ENCODE results near the gene CCDC136.

Gene CCDC136

DNA sequence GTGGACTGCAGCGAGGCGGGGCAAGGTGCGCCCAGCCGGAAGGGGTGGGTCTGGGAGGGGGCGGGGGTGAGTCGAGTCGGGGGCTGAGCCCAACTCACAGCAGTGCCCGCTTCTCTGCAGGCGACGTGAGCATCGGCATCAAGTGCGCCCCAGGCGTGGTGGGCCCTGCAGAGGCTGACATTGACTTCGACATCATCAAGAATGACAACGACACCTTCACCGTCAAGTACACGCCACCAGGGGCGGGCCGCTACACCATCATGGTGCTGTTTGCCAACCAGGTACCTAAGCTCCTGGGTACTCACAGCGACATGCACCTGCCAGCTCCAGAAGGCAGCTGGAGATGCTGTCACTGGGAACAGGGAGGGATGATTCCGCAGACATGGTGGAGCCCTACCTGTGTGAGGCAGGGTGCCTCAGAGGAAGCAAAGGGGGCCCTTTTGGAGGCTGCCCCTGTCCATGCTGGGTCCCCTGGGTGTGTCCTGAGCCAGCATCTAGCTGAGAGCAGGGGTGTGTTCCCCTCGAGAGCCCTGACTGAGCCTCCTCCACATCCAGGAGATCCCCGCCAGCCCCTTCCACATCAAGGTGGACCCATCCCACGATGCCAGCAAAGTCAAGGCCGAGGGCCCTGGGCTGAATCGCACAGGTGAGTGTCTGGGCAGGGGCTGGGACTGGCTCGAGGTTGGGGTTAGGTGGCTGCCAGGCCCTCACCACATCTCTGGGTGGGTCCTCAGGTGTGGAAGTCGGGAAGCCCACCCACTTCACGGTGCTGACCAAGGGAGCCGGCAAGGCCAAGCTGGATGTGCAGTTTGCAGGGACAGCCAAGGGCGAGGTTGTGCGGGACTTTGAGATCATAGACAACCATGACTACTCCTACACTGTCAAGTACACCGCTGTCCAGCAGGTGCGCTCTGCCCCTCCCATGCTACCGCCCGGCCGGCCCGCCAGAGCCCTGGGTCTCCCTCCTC lies 51.2 kb downstream of the CCDC136 start:
- Histone ChIP-seq H3K4me3 (ENCODE audit: severe bottlenecking) (no peak overlapping the region), H3K9me3 (ENCODE audit: severe bottlenecking) (no peaks in the 10 kb centered on the region), H3K4me1 (ENCODE audit: insufficient read depth, poor library complexity, severe bottlenecking) (no peaks in the 10 kb centered on the region), H3K27me3 (ENCODE audit: insufficient read depth, poor library complexity, severe bottlenecking) (no peaks in the 10 kb centered on the region), H3K27ac (ENCODE audit: poor library complexity, severe bottlenecking) (no peak overlapping the region), H3K36me3 (ENCODE audit: low read depth) (no peaks in the 10 kb centered on the region)
- DNase-seq (ENCODE audit: low spot score) (peak; percentile 55), ATAC-seq (ENCODE audit: low read depth) (no peak)
- TF ChIP-seq, protein P1, sequence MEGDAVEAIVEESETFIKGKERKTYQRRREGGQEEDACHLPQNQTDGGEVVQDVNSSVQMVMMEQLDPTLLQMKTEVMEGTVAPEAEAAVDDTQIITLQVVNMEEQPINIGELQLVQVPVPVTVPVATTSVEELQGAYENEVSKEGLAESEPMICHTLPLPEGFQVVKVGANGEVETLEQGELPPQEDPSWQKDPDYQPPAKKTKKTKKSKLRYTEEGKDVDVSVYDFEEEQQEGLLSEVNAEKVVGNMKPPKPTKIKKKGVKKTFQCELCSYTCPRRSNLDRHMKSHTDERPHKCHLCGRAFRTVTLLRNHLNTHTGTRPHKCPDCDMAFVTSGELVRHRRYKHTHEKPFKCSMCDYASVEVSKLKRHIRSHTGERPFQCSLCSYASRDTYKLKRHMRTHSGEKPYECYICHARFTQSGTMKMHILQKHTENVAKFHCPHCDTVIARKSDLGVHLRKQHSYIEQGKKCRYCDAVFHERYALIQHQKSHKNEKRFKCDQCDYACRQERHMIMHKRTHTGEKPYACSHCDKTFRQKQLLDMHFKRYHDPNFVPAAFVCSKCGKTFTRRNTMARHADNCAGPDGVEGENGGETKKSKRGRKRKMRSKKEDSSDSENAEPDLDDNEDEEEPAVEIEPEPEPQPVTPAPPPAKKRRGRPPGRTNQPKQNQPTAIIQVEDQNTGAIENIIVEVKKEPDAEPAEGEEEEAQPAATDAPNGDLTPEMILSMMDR (IDR thresholded peaks at IDR 0.05; ENCODE audit: poor library complexity, severe bottlenecking), result no peak

DNA sequence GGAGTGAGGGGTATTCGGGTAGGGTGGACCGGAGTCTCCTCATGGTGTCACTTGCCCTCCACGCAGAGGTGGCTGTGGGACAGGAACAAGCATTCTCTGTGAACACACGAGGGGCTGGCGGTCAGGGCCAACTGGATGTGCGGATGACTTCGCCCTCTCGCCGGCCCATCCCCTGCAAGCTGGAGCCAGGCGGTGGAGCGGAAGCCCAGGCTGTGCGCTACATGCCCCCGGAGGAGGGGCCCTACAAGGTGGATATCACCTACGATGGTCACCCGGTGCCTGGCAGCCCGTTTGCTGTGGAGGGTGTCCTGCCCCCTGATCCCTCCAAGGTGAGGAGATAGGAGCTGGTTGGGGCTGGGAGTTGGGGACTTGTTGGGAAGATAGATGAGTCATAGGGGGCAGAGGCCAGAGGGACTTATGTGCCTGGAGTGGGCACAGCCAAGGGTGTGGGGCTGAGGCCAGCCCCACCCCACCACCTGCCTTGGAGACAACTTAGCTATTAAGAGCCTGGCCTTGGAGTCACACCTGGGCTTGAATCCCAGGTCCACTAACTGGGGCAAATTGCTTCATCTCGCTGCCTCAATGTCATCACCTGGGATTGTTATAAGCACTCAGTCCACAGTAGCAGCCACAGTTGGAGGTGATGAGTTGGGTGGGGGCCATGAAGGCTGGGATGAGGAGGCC lies 52.3 kb downstream of the CCDC136 start:
- no peak for DNase-seq (ENCODE audit: low spot score)
- Histone ChIP-seq H3K27me3 (ENCODE audit: insufficient read depth, poor library complexity, severe bottlenecking) (no peaks in the 10 kb centered on the region), H3K9me3 (ENCODE audit: severe bottlenecking) (no peaks in the 10 kb centered on the region), H3K36me3 (ENCODE audit: low read depth) (no peaks in the 10 kb centered on the region), H3K27ac (ENCODE audit: poor library complexity, severe bottlenecking) (no peak overlapping the region), H3K4me3 (ENCODE audit: severe bottlenecking) (no peak overlapping the region), H3K4me1 (ENCODE audit: insufficient read depth, poor library complexity, severe bottlenecking) (no peaks in the 10 kb centered on the region)
- TF ChIP-seq, protein P1 (IDR thresholded peaks at IDR 0.05; ENCODE audit: poor library complexity, severe bottlenecking), result no peak
- no peak for ATAC-seq (ENCODE audit: low read depth)

DNA sequence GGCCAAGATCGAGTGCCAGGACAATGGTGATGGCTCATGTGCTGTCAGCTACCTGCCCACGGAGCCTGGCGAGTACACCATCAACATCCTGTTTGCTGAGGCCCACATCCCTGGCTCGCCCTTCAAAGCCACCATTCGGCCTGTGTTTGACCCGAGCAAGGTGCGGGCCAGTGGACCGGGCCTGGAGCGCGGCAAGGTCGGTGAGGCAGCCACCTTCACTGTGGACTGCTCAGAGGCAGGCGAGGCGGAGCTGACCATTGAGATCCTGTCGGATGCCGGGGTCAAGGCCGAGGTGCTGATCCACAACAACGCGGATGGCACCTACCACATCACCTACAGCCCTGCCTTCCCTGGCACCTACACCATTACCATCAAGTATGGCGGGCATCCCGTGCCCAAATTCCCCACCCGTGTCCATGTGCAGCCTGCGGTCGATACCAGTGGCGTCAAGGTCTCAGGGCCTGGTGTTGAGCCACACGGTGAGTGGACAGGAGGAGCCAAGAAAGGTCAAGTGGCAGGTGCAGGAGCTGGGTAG lies 53.1 kb downstream of the CCDC136 start:
- TF ChIP-seq, protein P1 (IDR thresholded peaks at IDR 0.05; ENCODE audit: poor library complexity, severe bottlenecking), result no peak
- Histone ChIP-seq H3K36me3 (ENCODE audit: low read depth) (no peaks in the 10 kb centered on the region), H3K27me3 (ENCODE audit: insufficient read depth, poor library complexity, severe bottlenecking) (no peaks in the 10 kb centered on the region), H3K4me1 (ENCODE audit: insufficient read depth, poor library complexity, severe bottlenecking) (no peaks in the 10 kb centered on the region), H3K9me3 (ENCODE audit: severe bottlenecking) (no peaks in the 10 kb centered on the region), H3K4me3 (ENCODE audit: severe bottlenecking) (no peak overlapping the region), H3K27ac (ENCODE audit: poor library complexity, severe bottlenecking) (no peak overlapping the region)
- ATAC-seq (ENCODE audit: low read depth), result no peak
- DNase-seq (ENCODE audit: low spot score), result peak; percentile 58

DNA sequence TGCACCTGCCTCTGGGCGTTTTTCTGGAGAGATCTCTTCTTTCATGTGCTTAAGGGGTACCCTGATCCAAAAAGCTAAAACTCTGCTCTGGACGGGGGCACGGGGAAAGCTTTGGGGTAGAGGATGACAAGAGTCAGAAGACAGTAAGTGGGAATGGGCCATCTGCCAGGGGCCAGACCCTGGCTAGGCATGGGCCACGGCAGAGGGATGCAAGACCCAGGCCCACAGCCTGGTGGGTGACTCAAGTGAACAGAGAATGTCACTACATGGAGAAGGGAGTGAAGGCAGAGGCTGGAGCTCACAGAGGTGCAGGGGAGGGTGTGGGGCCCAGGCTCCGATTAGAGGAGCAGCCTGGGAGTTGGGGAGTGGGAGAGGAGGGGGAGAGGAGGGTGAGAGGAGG lies 53.7 kb downstream of the CCDC136 start:
- Histone ChIP-seq H3K36me3 (ENCODE audit: low read depth) (no peaks in the 10 kb centered on the region), H3K27me3 (ENCODE audit: insufficient read depth, poor library complexity, severe bottlenecking) (no peaks in the 10 kb centered on the region), H3K27ac (ENCODE audit: poor library complexity, severe bottlenecking) (no peak overlapping the region), H3K9me3 (ENCODE audit: severe bottlenecking) (no peaks in the 10 kb centered on the region), H3K4me1 (ENCODE audit: insufficient read depth, poor library complexity, severe bottlenecking) (no peaks in the 10 kb centered on the region), H3K4me3 (ENCODE audit: severe bottlenecking) (no peak overlapping the region)
- TF ChIP-seq, protein P1 (IDR thresholded peaks at IDR 0.05; ENCODE audit: poor library complexity, severe bottlenecking), result no peak
- no peak for DNase-seq (ENCODE audit: low spot score)
- ATAC-seq (ENCODE audit: low read depth), result no peak
